ENCODE results near the gene RAPGEF2.
"Not testable (repeated sequence)": the region's sequence is repeated elsewhere in the genome, so short reads cannot be mapped to it uniquely, and the experiment has no call there.

RAPGEF2 gene

GRCh38 chr4:159102622-159103383 lies at the start of gene RAPGEF2:
Gene RAPGEF2, plus strand, starts transcription at chr4:159103079. Its CDS starts 1,084 bp downstream, at chr4:159104163.
- peak; percentile 80 for DNase-seq (ENCODE audit: low read depth, low spot score)

- no peak for DNase-seq (ENCODE audit: low read depth, low spot score)
Measured at GRCh38 chr4:159055833-159056232, 47.0 kb upstream of the RAPGEF2 start.

DNA sequence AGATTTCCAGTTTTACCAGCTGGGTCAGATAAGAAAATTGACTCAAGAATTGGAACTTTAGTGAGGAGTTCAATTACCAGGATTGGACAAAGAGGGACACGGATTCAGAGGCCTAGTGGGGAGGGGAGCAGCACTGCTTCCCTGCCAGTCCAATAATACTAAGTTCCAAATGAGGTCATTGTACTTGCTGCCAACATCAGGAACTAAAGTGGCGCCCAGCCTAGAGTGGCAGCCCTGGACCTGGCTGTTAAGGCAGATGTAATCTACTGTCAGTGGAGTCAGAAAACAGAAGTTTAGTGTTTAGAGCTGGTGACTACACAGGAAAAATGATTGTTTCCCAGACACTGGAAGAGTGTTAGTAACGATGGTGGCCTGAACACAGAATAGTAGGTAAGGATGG lies 42.7 kb upstream of the RAPGEF2 start:
- DNase-seq (ENCODE audit: low read depth, low spot score) = no peak

DNA sequence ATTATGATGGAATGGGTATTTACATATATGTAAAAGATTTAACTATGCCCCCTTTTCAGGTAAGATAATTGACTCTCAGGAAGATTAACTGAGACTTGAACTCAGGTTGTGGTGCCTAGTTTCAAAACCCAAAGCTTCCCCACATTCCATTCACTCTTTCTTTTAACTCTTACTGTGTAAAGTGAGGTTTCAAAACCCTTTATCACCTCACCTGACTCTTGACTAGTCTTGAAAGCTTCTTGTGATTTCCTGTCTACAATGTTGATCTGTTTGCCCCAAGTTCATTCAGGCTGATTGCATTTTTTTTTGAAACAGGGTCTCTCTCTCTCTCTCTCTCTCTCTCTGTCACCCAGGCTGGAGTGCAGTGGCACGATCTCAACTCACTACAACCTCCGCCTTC lies 40.5 kb upstream of the RAPGEF2 start:
- DNase-seq (ENCODE audit: low read depth, low spot score) = no peak

- no peak for DNase-seq (ENCODE audit: low read depth, low spot score)
Measured at GRCh38 chr4:159065513-159066240, 37.2 kb upstream of the RAPGEF2 start.

DNA sequence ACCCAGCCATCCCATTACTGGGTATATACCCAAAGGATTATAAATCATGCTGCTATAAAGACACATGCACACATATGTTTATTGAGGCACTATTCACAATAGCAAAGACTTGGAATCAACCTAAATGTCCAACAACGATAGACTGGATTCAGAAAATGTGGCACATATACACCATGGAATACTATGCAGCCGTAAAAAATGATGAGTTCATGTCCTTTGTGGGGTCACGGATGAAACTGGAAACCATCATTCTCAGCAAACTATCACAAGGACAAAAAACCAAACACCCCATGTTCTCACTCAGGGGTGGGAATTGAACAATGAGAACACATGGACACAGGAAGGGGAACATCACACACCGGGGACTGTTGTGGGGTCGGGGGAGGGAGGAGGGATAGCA lies 34.7 kb upstream of the RAPGEF2 start:
- DNase-seq (ENCODE audit: low read depth, low spot score) = not testable (repeated sequence)

DNA sequence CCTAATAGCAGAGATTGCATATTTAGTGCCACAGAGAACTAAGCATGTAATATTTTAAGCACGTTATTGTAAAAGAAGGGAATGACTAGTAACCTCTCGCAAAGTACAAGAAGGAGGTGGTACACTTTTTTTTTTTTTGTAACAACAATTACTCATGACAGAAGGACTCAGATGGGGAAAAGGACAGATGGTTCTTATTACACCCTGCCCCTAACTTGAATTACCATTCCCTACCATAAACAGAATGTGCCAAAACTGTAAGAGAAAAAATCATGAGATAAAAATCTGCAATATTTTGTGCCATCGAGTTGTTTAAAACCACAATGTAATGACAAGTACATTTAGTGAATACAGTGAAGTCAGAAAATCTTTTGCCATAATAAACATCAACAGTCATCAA lies 33.0 kb upstream of the RAPGEF2 start:
- no peak for DNase-seq (ENCODE audit: low read depth, low spot score)

- DNase-seq (ENCODE audit: low read depth, low spot score) = peak; percentile 87
Measured at GRCh38 chr4:159070742-159071141, 32.1 kb upstream of the RAPGEF2 start.

DNA sequence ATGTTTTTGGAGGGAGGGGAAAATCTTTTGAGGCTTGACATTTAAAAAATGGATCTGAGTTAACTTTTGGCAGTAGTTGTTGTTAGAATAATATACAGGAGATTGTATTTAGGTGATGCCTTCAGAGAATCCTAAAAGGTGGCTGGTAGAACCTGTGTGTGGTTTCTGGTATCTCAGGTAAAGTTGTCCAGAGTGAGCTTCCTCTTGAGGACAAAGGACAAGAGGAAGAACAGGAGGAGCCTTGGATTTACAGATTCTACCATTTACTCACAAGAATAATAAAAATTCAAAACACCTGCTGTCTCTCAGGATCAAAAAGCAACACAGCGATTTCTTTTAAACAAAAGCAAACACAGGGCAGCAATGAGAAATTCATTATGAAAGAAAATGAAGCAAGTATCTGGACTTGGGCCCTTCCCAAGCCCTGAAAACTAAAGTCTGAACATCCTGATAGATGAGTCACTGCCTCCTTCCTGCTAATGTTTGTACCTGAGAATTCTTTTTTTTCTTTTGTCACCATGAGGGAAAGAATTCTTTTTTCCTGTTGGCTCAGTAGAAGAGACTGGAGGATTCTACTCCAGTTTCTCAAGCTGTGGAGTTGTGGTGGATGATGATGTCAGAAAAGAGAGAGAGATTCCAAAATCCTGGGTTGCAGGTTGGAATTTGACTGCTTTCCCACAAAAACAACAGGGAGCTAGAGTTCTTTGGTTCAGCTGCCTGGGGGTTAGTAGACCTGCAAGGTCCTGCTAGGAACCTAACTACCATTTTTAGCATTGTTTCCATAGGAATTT lies 31.5 kb upstream of the RAPGEF2 start:
- DNase-seq (ENCODE audit: low read depth, low spot score) = no peak

DNA sequence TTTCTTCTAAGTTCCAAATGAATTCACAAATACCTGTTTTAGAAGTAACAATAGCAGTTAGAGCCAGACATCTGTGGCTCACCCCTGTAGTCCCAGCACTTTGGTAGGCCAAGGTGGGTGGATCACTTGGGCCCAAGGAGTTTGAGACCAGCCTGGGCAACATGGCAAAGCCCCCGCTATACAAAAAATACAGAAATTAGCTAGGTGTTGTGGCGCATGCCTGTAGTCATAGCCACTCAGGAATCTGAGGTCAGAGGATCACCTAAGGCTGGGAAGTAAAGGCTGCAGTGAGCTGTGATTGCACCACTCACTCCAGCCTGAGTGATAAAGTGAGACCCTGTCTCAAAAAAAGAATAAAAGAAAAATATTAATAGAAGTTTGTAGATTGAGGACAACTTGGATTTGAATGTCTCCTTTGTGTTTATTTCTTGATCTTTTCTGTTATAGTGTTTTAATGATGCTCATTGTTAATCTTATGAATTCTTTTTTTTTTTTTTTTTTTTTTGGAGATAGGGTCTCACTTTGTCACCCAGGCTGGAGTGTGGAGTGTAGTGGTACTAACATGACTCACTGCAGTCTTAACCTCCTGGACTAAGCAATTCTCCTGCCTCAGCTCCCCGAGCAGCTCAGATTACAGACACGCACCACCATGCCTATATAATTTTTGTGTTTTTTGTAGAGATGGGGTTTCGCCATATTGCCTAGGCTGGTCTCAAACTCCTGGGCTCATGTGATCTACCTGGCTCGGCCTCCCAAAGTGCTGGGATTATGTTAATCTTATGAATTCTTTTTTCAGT lies 30.7 kb upstream of the RAPGEF2 start:
- DNase-seq (ENCODE audit: low read depth, low spot score) = no peak

DNA sequence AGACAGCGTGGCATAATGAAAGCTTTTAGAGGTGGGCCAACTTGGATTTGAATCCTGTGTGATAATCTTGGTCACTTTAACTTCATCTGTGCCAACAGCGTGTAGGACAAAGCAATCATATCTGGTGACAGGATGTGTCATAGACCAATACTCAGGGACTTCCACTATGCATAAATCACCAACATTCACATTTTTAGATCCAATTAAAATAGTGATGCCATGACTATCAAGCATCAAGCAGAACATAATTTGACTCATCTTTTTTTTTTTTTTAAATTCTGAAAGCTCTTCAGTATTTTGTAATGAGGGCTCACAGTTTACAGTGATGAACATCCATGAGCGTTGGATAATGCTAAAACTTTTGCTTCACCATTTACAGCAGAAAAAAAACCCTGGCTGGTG lies 27.3 kb upstream of the RAPGEF2 start:
- no peak for DNase-seq (ENCODE audit: low read depth, low spot score)

- not testable (repeated sequence) for DNase-seq (ENCODE audit: low read depth, low spot score)
Measured at GRCh38 chr4:159077018-159077417, 25.9 kb upstream of the RAPGEF2 start.

GRCh38 chr4:159077702-159078495 lies 25.0 kb upstream of the RAPGEF2 start:
- DNase-seq (ENCODE audit: low read depth, low spot score) = no peak

DNA sequence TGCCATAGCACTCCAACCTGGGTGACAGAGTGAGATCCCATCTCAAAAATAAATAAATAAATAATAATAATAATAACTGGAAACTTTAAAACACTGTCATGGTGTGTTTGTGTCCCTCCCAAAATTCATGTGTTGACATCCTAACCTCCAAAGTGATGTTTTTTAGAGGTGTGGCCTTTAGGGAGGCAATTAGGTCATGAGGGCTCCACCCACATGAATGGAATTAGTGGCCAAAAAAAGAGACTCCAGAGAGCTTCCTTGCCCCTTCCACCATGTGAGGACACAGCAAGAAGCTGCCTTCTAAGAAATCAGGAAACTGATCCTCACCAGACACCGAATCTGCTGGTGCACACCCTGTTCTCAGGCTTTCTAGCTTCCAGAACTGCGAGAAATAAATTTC lies 23.8 kb upstream of the RAPGEF2 start:
- DNase-seq (ENCODE audit: low read depth, low spot score) = no peak

DNA sequence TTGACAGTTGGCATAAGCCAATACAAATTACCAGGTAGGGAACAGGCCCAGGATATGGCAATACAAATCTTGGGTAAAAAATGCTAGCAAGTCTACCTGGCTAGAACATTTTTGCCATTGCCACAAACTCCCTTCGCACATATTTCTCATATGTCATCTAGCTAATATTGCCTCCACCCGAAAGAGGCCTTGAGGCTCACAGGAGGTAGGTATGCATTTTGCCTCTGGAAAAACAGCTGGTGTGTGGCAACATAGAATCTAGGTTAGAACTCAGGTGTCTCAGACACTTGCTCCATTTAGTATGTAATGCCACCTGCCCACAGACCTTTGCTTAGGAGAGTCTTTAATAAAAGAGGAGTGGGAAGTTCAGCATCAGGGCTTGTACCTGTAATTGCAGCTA lies 16.3 kb upstream of the RAPGEF2 start:
- no peak for DNase-seq (ENCODE audit: low read depth, low spot score)

- no peak for DNase-seq (ENCODE audit: low read depth, low spot score)
Measured at GRCh38 chr4:159090255-159090654, 12.6 kb upstream of the RAPGEF2 start.

- not testable (repeated sequence) for DNase-seq (ENCODE audit: low read depth, low spot score)
Measured at GRCh38 chr4:159094156-159094555, 8.7 kb upstream of the RAPGEF2 start.

DNA sequence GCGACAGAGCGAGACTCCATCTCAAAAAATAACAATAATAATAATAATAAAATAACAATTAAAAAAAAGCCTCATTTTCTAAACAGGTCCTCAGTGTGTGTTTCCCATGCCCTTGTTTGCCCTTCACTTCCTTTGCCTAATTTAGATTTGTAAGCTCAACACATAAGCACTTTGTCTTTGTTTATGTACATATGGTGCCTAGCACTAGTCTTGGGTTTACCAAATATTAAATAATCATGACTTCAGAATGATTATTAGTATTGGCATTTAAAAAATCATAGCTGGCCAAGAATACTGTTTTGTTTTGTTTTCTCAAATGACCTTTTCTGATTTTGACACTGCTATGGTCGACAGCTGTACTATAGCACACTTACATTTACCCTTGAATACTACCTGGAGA lies 6.4 kb upstream of the RAPGEF2 start:
- no peak for DNase-seq (ENCODE audit: low read depth, low spot score)

- DNase-seq (ENCODE audit: low read depth, low spot score) = no peak
Measured at GRCh38 chr4:159097144-159097543, 5.7 kb upstream of the RAPGEF2 start.

DNA sequence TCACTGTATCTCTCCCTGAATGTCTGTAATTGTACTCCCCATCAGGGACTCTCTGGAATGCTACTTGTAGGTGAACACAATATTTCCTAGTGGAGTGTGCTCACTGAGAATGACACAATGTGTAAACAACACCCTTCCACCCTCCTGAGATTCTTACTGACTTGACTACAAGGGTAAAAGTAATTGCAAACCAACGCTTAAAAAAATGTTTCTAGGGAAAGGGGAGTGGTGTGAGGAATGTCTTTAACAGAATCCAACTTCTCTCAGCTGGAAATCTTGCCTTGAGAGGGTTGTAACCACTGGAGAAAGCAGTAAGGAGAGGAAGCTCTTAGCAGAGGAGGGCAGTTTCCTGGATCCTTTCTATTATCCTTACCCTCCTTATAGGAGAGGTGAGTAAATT lies 5.1 kb upstream of the RAPGEF2 start:
- no peak for DNase-seq (ENCODE audit: low read depth, low spot score)

All from smooth muscle cell of the brain vasculature (primary cell).